GM12878 (cell line): ENCODE results near the gene SEMA3C. TPM values are rescaled to one million over a fixed set of nuclear protein-coding genes. Genes with fewer than 3 reads are reported as not detected.

Source experiments
- ATAC-seq: fragments of 200-7000 bp; cut with Tn5 transposase; 3 replicates; pipeline ENCODE4 v1.9.1; 2020; ENCODE audit warnings: mild to moderate bottlenecking, moderate library complexity
- BruUV-seq: library from RNA; stranded (reverse); fragments of 400-500 nt; replicated peaks from 2 replicates; lab custom pipeline; 2021; lab: Mats Ljungman, UMichigan
- CTCF ChIA-PET: fragments of 300-600 bp; sonication (Branson Sonifier 250); formaldehyde crosslinking; extraction: SDS; loops from one replicate; lab custom pipeline; 2021; ENCODE audit warnings: inconsistent platforms; lab: Yijun Ruan, JAX
- POLR2A ChIA-PET: fragments of 350-600 bp; formaldehyde crosslinking; extraction: SDS; loops from one replicate; lab custom pipeline; 2021; ENCODE audit warnings: inconsistent platforms; lab: Charles Lee
- RAD21 ChIA-PET: fragments of 300-600 bp; sonication (Branson Sonifier 250); formaldehyde crosslinking; loops from one replicate; lab custom pipeline; 2023; ENCODE audit warnings: antibody characterized with exemption; ENCODE audit not compliant: unreplicated experiment; lab: Charles Lee
- SMC1A ChIA-PET: fragments of 300-600 bp; sonication (Branson Sonifier 250); formaldehyde crosslinking; loops from one replicate; lab custom pipeline; 2023; ENCODE audit not compliant: unreplicated experiment, uncharacterized antibody; lab: Charles Lee
- DNase-seq: peaks from one replicate; pipeline ENCODE4 v3.0.0-alpha.2; 2011; ENCODE audit warnings: low read depth, low spot score
- FAIRE-seq: peaks from 3 replicates; lab custom pipeline; 2011; peaks lifted over from hg19 to GRCh38; lab: Jason Lieb, UNC
- H2AFZ ChIP-seq: 2 replicates; pipeline ENCODE4 v1.6.0; 2011; ENCODE audit warnings: low read depth, low read length, control low read depth; ENCODE audit not compliant: control insufficient read depth
- H3K27ac ChIP-seq: 2 replicates; pipeline ENCODE4 v1.5.1; 2011; ENCODE audit warnings: control low read depth; ENCODE audit not compliant: control insufficient read depth, insufficient read depth
- H3K27me3 ChIP-seq, 2 experiments: replicated peaks in 1 of 2; 2 replicates each; pipeline versions ENCODE4 v1.6.0 to v1.6.1; 2011; ENCODE audit warnings: low read length in 1 of 2; ENCODE audit not compliant: control insufficient read depth in 2 of 2, insufficient read depth in 2 of 2
- H3K36me3 ChIP-seq, 2 experiments: 2 replicates each; pipeline ENCODE4 v1.5.1; 2011; ENCODE audit warnings: low read length in 1 of 2; ENCODE audit not compliant: control insufficient read depth in 2 of 2, insufficient read depth in 2 of 2
- H3K4me1 ChIP-seq: 2 replicates; pipeline ENCODE4 v1.6.1; 2011; ENCODE audit warnings: mild to moderate bottlenecking, low read length, moderate library complexity, mixed read lengths; ENCODE audit not compliant: control insufficient read depth, insufficient read depth
- H3K4me2 ChIP-seq: 2 replicates; pipeline ENCODE4 v1.6.0; 2011; ENCODE audit warnings: control low read depth; ENCODE audit not compliant: control insufficient read depth, insufficient read depth
- H3K4me3 ChIP-seq: fragments of 200-600 bp; sonication (generic); 2 replicates; pipeline ENCODE4 v1.5.1; 2016
- H3K79me2 ChIP-seq: 2 replicates; pipeline ENCODE4 v1.6.0; 2011; ENCODE audit warnings: low read length; ENCODE audit not compliant: control insufficient read depth, insufficient read depth
- H3K9ac ChIP-seq: 2 replicates; pipeline ENCODE4 v1.8.0; 2011; ENCODE audit warnings: low read length, control low read depth, mixed read lengths; ENCODE audit not compliant: control insufficient read depth, insufficient read depth
- H3K9me3 ChIP-seq: replicated peaks from 3 replicates; pipeline ENCODE4 v1.5.1; 2011; ENCODE audit warnings: mild to moderate bottlenecking, low read length; ENCODE audit not compliant: control insufficient read depth, insufficient read depth
- H4K20me1 ChIP-seq: 2 replicates; pipeline ENCODE4 v1.6.0; 2011; ENCODE audit not compliant: control insufficient read depth, insufficient read depth
- ATF2 ChIP-seq: IDR thresholded peaks from 2 replicates; pipeline ENCODE4 v1.6.1; 2012; ENCODE audit warnings: low read length, inconsistent platforms
- CBFB ChIP-seq: IDR thresholded peaks from 2 replicates; pipeline ENCODE4 v1.6.1; 2016; ENCODE audit warnings: antibody characterized with exemption, low read depth
- CBX3 ChIP-seq: fragments of 200-600 bp; sonication (generic); IDR thresholded peaks from 2 replicates; pipeline ENCODE4 v1.6.1; 2016; ENCODE audit warnings: low read depth, borderline replicate concordance
- CBX5 ChIP-seq: sonication (generic); IDR thresholded peaks from 2 replicates; pipeline ENCODE4 v1.6.1; 2016; ENCODE audit warnings: low read depth, moderate library complexity, mild to moderate bottlenecking, inconsistent platforms
- CEBPB ChIP-seq, 2 experiments: fragments of 150-350 bp in 1 of 2; IDR thresholded peaks; 2 replicates each; pipeline ENCODE4 v1.6.1; 2012 to 2014; ENCODE audit warnings: low read depth in 2 of 2, low read length in 2 of 2, borderline replicate concordance in 1 of 2, inconsistent platforms in 1 of 2
- CHD1 ChIP-seq: IDR thresholded peaks from 2 replicates; pipeline ENCODE4 v1.6.1; 2012; ENCODE audit warnings: low read depth, low read length, improper control_type of control experiment
- FOXM1 ChIP-seq: IDR thresholded peaks from 2 replicates; pipeline ENCODE4 v1.6.1; 2012; ENCODE audit warnings: low read depth, mild to moderate bottlenecking, inconsistent platforms, low read length, moderate library complexity
- HDAC6 ChIP-seq: fragments of 200-600 bp; sonication (generic); IDR thresholded peaks from one replicate; pipeline ENCODE4 v1.8.0; 2017; ENCODE audit warnings: antibody characterized with exemption; ENCODE audit not compliant: unreplicated experiment
- NFYA ChIP-seq: IDR thresholded peaks from 2 replicates; pipeline ENCODE4 v1.6.1; 2011; ENCODE audit warnings: low read depth, mild to moderate bottlenecking, low read length, improper control_type of control experiment, borderline replicate concordance
- NR2C1 ChIP-seq: fragments of 450-650 bp; IDR thresholded peaks from 2 replicates; pipeline ENCODE4 v1.6.1; 2017; ENCODE audit warnings: antibody characterized with exemption, mild to moderate bottlenecking, moderate library complexity
- NR2F1 ChIP-seq: fragments of 450-650 bp; conservative IDR thresholded peaks from 2 replicates; pipeline ENCODE4 v1.6.1; 2017; ENCODE audit warnings: mild to moderate bottlenecking
- NRF1 ChIP-seq: conservative IDR thresholded peaks from 2 replicates; pipeline ENCODE4 v1.6.1; 2011; ENCODE audit warnings: mild to moderate bottlenecking, low read depth, low read length, improper control_type of control experiment
- RFX5 ChIP-seq: IDR thresholded peaks from 2 replicates; pipeline ENCODE4 v1.6.1; 2011; ENCODE audit warnings: low read depth, low read length, improper control_type of control experiment
- SP1 ChIP-seq: IDR thresholded peaks from one replicate; pipeline ENCODE4 v1.6.1; 2011; ENCODE audit warnings: low read depth, low read length
- SUZ12 ChIP-seq: fragments of 200-600 bp; sonication (generic); IDR thresholded peaks from one replicate; pipeline ENCODE4 v1.6.1; 2018; ENCODE audit warnings: antibody characterized with exemption, mild to moderate bottlenecking; ENCODE audit not compliant: unreplicated experiment
- ZNF217 ChIP-seq: fragments of 450-650 bp; IDR thresholded peaks from 2 replicates; pipeline ENCODE4 v1.6.1; 2017; ENCODE audit warnings: antibody characterized with exemption, mild to moderate bottlenecking
- WGBS: methylation state at CpG from one replicate; pipeline ENCODE4 v1.1.6; 2016; ENCODE audit warnings: low lambda C conversion rate; ENCODE audit not compliant: insufficient replicate concordance, insufficient coverage; ENCODE audit errors: missing lambda C conversion rate; 5-methylcytosine and 5-hydroxymethylcytosine counted together
- in situ Hi-C: fragments of 300-500 bp; cut with MboI; formaldehyde crosslinking; loops from 9 replicates; pipeline ENCODE4 v1.14.3; 2018; ENCODE audit warnings: mixed read lengths
- intact Hi-C: fragments of 100-400 bp; cut with micrococcal nuclease; formaldehyde crosslinking; loops from one replicate; pipeline ENCODE4 v1.14.2; 2022; ENCODE audit not compliant: unreplicated experiment
- polyA plus RNA-seq, 11 experiments: library from polyadenylated mRNA; depleted of rRNA in 4 of 11; unstranded in 6 of 11; stranded (reverse) in 5 of 11; fragments of >200 nt; fragmentation: Nextera tagmentation in 4 of 11; fragmentation: Illumina TruSeq in 1 of 11; extraction: Ambion mirVana in 4 of 11; extraction: Trizol in 1 of 11; gene quantifications; 1 replicate in 1 of 11; 2 replicates in 10 of 11; pipeline versions ENCODE4 v1.2.1 to v1.2.3, GENCODE V29; 2011 to 2016; ENCODE audit warnings: inconsistent platforms in 2 of 11, missing spikeins in 2 of 11, low read depth in 1 of 11
- total RNA-seq, 4 experiments: library from RNA; depleted of rRNA in 3 of 4; stranded (reverse); fragments of >200 nt in 3 of 4; fragmentation: Illumina TruSeq in 1 of 4; extraction: Trizol in 1 of 4; gene quantifications; 2 replicates each; pipeline versions ENCODE4 v1.2.1 to v1.2.3, GENCODE V29; 2013 to 2021
- TF ChIP-seq, protein P1 (sequence below): fragments of 450-650 bp; IDR thresholded peaks from 2 replicates; pipeline ENCODE4 v1.6.1; 2016; ENCODE audit warnings: mild to moderate bottlenecking, moderate library complexity, borderline replicate concordance
- TF ChIP-seq, protein P2 (sequence below): IDR thresholded peaks from 2 replicates; pipeline ENCODE4 v1.6.1; 2011; ENCODE audit warnings: mild to moderate bottlenecking, low read depth, low read length, moderate library complexity; ENCODE audit not compliant: insufficient replicate concordance

Gene SEMA3C
- total and polyA plus RNA-seq, 10 of the 15 experiments (the other 5 are each of a cell fraction or from before 2014, with no cell fraction given), result 0.01 to 0.41 (median 0.11) TPM; not detected in 6

DNA sequence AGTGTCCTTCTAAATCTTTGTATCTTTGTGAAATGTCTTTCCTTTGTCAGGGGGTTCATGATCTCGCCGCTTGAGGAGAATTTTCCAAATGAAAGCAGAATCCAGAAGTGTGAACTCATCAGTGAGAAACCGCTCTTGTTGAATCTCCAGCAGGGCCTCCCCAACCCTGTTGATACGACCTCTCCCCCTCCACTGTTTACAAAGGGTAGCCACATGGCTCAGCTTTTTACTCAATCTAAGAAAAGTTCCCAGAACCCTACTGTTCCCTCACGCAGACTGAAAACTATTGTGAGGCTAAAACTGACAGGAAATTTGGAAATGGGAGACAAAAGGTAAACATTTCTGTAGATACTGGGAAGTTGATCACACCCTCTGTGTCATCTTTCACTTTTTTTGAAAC lies 73.9 kb downstream of the SEMA3C start (continued):
- no peak for TF ChIP-seq HDAC6
- TF ChIP-seq CBX5, result no peak
- no peak for TF ChIP-seq NR2F1
- TF ChIP-seq CBFB, result no peak
- TF ChIP-seq SUZ12, result no peak
- TF ChIP-seq CBX3, result no peak

DNA sequence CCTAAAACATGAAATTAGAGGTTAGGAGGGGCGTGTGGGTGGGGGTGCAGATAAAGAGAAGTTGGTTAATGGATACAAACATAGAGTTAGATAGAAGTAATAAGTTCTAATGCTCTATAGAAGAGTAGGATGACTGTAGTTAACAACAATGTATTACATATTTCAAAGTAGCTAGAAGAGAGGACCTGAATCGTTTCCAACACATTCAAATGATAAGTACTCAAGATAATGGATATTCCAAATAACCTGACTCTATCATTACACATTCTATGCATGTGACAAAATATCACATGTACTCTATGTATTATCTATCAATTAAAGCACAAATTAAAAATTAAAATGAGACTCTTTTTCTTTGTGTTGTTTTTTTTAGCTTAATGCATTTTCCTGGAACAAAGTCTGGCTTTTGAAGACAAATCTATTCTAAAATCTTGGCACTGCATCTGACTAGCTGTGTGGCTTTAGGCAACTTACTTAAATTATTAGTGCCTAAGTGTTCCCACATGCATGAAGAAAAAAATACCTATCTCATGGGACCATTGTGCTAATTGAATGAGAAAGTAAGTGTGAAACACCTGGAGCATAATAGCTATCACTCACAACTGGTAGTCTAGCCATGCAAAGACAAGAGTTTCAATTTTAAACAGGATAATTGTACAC lies 75.7 kb downstream of the SEMA3C start:
- H4K20me1 ChIP-seq, result no peaks in the 10 kb centered on the region
- no peak for TF ChIP-seq ATF2
- TF ChIP-seq FOXM1, result no peak
- TF ChIP-seq, protein P1, sequence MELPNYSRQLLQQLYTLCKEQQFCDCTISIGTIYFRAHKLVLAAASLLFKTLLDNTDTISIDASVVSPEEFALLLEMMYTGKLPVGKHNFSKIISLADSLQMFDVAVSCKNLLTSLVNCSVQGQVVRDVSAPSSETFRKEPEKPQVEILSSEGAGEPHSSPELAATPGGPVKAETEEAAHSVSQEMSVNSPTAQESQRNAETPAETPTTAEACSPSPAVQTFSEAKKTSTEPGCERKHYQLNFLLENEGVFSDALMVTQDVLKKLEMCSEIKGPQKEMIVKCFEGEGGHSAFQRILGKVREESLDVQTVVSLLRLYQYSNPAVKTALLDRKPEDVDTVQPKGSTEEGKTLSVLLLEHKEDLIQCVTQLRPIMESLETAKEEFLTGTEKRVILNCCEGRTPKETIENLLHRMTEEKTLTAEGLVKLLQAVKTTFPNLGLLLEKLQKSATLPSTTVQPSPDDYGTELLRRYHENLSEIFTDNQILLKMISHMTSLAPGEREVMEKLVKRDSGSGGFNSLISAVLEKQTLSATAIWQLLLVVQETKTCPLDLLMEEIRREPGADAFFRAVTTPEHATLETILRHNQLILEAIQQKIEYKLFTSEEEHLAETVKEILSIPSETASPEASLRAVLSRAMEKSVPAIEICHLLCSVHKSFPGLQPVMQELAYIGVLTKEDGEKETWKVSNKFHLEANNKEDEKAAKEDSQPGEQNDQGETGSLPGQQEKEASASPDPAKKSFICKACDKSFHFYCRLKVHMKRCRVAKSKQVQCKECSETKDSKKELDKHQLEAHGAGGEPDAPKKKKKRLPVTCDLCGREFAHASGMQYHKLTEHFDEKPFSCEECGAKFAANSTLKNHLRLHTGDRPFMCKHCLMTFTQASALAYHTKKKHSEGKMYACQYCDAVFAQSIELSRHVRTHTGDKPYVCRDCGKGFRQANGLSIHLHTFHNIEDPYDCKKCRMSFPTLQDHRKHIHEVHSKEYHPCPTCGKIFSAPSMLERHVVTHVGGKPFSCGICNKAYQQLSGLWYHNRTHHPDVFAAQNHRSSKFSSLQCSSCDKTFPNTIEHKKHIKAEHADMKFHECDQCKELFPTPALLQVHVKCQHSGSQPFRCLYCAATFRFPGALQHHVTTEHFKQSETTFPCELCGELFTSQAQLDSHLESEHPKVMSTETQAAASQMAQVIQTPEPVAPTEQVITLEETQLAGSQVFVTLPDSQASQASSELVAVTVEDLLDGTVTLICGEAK, result no peak
- TF ChIP-seq NFYA, result no peak
- no peak for TF ChIP-seq SP1
- TF ChIP-seq CEBPB (IDR thresholded peaks at IDR 0.05; ENCODE audit: borderline replicate concordance in 1 of 2, low read depth in 2 of 2, low read length in 2 of 2), result no peak
- no peak for TF ChIP-seq ZNF217
- TF ChIP-seq NR2C1, result no peak
- TF ChIP-seq CHD1, result no peak
- TF ChIP-seq, protein P2, sequence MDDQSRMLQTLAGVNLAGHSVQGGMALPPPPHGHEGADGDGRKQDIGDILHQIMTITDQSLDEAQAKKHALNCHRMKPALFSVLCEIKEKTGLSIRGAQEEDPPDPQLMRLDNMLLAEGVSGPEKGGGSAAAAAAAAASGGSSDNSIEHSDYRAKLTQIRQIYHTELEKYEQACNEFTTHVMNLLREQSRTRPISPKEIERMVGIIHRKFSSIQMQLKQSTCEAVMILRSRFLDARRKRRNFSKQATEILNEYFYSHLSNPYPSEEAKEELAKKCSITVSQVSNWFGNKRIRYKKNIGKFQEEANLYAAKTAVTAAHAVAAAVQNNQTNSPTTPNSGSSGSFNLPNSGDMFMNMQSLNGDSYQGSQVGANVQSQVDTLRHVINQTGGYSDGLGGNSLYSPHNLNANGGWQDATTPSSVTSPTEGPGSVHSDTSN, result no peak
- TF ChIP-seq RFX5, result no peak
- TF ChIP-seq NRF1, result no peak

More for the DNA sequence above, 75.7 kb downstream of the SEMA3C start:
- ChIA-PET CTCF (interaction anchor here (0.6 kb wide), 1 partner anchor 154 kb away, joined by 3 read pairs; no protein-coding TSS in a partner anchor), RAD21 (no interaction called here), POLR2A (interaction anchor here (0.6 kb wide), 1 partner anchor 167 kb away, joined by 4 read pairs; no protein-coding TSS in a partner anchor), SMC1A (interaction anchor here (0.6 kb wide), 1 partner anchor 13 kb away, joined by 3 read pairs; no protein-coding TSS in a partner anchor)
- in situ Hi-C loops, result no loop called here
- no peak overlapping the region for H3K9ac ChIP-seq
- no peaks in the 10 kb centered on the region for H3K9me3 ChIP-seq
- no peak overlapping the region for H2AFZ ChIP-seq
- ATAC-seq, result no peak
- H3K79me2 ChIP-seq, result no peaks in the 10 kb centered on the region
- WGBS, result 4% methylated on average over 2 of the region's 2 CpGs
- no peak overlapping the region for H3K4me2 ChIP-seq
- no peak for FAIRE-seq
- no peak overlapping the region for H3K4me3 ChIP-seq
- H3K27me3 ChIP-seq, result no peaks in the 10 kb centered on the region
- no peaks in the 10 kb centered on the region for H3K4me1 ChIP-seq
- intact Hi-C loops, result no loop called here
- BruUV-seq, result no TSS peak
- H3K36me3 ChIP-seq, result no peaks in the 10 kb centered on the region
- H3K27ac ChIP-seq, result no peak overlapping the region
- DNase-seq, result no peak
